Colonic mucosa (tissue), 4 donors: ENCODE measurements around the gene SGSH. TPM values are rescaled to one million over a fixed set of nuclear protein-coding genes. Genes with fewer than 3 reads are reported as not detected.

Source experiments
- DNase-seq: peaks from one replicate; pipeline ENCODE4 v3.0.0-alpha.2; 2020
- H3K27ac ChIP-seq: fragments of 200-600 bp; one replicate; pipeline ENCODE4 v1.8.0; 2021
- H3K27me3 ChIP-seq: fragments of 200-600 bp; one replicate; pipeline ENCODE4 v1.8.0; 2021
- H3K36me3 ChIP-seq: fragments of 200-600 bp; one replicate; pipeline ENCODE4 v1.8.0; 2021
- H3K4me1 ChIP-seq: fragments of 200-600 bp; one replicate; pipeline ENCODE4 v1.8.0; 2021; ENCODE audit warnings: mild to moderate bottlenecking
- H3K4me3 ChIP-seq: fragments of 200-600 bp; one replicate; pipeline ENCODE4 v1.8.0; 2021
- H3K9ac ChIP-seq, 2 donors: one replicate each; pipeline ENCODE4 v1.7.0; 2013; ENCODE audit warnings: control low read depth in 2 of 2, low read depth in 2 of 2, low read length in 2 of 2
- H3K9me3 ChIP-seq: fragments of 200-600 bp; one replicate; pipeline ENCODE4 v1.8.0; 2021
- intact Hi-C: fragments of 100-400 bp; cut with DNase I; formaldehyde crosslinking; loops from one replicate; pipeline ENCODE4 v1.14.1; 2022
- total RNA-seq, 2 donors: library from RNA; stranded (reverse); fragmentation: NEBNext Ultra II Directional in 1 of 2; extraction: Animal tissue kit (Norgen Biotek cat#: 25700) in 1 of 2; gene quantifications; one replicate each; pipeline ENCODE4 v1.2.1, GENCODE V29; 2021
- TF ChIP-seq, protein P1 (sequence below): fragments of 200-600 bp; IDR thresholded peaks from one replicate; pipeline ENCODE4 v1.8.0; 2022; ENCODE audit warnings: antibody characterized with exemption, mild to moderate bottlenecking
- donor health status: healthy.
- donor health status: DM: no; HTN: no; CAD: no.
- donor health status: DM: no; HTN: no; CAD: no.

The SGSH gene
- total RNA-seq, 2 donors from 2014 or later, result 40.3 to 43.1 TPM

DNA sequence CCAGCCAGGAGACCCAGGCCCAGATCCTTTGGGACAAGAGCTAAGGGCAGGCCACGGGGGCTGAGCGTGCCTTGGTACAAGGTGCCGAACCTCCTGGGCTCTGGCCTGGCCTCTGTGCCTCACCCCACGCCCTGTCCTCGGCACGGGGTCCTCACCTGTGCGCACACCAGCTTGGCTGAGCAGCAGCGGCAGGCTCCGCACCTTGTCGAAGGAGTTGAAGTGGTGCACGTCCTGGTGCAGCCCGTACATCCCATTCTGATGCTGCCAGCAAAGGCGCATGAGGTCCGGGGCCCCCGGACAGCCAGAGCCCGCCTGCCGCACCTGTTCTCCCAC, 5.3 kb downstream of the SGSH start:
- Histone ChIP-seq H3K9ac (no peak overlapping the region), H3K27me3 (no peaks in the 10 kb centered on the region), H3K9me3 (no peaks in the 10 kb centered on the region), H3K4me3 (no peak overlapping the region), H3K27ac (no peak overlapping the region), H3K4me1 (peaks cover 3% of the 10 kb centered on the region), H3K36me3 (no peaks in the 10 kb centered on the region)
- TF ChIP-seq, protein P1, sequence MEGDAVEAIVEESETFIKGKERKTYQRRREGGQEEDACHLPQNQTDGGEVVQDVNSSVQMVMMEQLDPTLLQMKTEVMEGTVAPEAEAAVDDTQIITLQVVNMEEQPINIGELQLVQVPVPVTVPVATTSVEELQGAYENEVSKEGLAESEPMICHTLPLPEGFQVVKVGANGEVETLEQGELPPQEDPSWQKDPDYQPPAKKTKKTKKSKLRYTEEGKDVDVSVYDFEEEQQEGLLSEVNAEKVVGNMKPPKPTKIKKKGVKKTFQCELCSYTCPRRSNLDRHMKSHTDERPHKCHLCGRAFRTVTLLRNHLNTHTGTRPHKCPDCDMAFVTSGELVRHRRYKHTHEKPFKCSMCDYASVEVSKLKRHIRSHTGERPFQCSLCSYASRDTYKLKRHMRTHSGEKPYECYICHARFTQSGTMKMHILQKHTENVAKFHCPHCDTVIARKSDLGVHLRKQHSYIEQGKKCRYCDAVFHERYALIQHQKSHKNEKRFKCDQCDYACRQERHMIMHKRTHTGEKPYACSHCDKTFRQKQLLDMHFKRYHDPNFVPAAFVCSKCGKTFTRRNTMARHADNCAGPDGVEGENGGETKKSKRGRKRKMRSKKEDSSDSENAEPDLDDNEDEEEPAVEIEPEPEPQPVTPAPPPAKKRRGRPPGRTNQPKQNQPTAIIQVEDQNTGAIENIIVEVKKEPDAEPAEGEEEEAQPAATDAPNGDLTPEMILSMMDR, result no peak
- intact Hi-C loops, result no loop called here
- DNase-seq, result no peak

GRCh38 chr17:80214012-80214877, 5.9 kb downstream of the SGSH start:
- Histone ChIP-seq H3K36me3 (no peaks in the 10 kb centered on the region), H3K27ac (no peak overlapping the region), H3K4me1 (peaks cover 2% of the 10 kb centered on the region), H3K9me3 (no peaks in the 10 kb centered on the region), H3K9ac (no peak overlapping the region), H3K4me3 (no peak overlapping the region), H3K27me3 (no peaks in the 10 kb centered on the region)
- DNase-seq, result no peak
- intact Hi-C loops, result no loop called here
- TF ChIP-seq, protein P1, result no peak

DNA sequence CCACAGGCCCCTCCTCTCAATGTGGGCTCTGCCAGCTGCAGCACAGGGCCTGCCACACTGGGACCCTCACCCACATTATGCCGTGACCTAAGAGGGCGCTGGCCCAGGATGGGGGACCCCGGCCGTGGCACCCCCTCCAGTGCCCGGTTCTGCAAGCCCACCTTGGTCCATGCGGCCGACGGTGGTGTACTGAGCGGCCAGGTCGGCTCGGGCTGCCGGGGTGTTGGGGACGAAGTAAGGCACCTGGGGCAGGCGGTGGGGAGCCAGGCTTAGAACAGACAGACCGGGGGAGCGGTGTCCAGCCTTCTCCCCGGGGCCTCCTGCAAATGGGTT, 6.5 kb downstream of the SGSH start:
- TF ChIP-seq, protein P1, result no peak
- Histone ChIP-seq H3K27ac (no peak overlapping the region), H3K9ac (no peak overlapping the region), H3K36me3 (no peaks in the 10 kb centered on the region), H3K4me1 (no peaks in the 10 kb centered on the region), H3K9me3 (no peaks in the 10 kb centered on the region), H3K27me3 (no peaks in the 10 kb centered on the region), H3K4me3 (no peak overlapping the region)
- no peak for DNase-seq
- intact Hi-C loops, result no loop called here

DNA sequence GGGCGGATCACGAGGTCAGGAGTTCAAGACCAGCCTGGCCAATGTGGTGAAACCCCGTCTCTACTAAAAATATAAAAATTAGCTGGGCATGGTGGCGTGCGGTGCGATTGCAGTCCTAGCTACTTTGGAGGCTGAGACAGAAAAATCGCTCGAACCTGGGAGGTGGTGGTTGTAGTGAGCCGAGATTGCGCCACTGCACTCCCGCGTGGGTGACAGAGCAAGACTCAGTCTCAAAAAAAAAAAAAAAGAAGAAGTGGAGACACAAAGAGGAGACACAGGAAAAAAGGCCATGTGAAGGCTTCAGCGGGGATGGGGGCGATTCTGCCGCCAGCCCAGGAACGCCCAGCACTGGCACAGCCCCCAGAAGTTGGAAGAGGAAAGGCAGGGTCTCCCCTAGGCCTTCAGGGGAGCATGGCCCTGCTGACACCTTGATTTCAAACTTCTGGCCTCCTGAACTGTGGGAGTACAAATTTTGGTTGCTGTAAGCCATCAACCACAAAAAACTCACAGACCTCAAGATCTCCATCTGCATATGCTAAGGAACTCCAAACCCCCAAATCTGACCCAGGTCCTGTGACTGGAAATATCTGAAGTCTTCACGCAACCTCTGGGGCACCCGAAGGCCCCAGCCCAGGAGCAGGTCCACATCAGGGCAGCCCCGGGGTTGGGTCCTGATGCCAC, 7.0 kb downstream of the SGSH start:
- no peak overlapping the region for H3K27ac ChIP-seq

GRCh38 chr17:80212511-80212910, 7.6 kb downstream of the SGSH start:
- Histone ChIP-seq H3K27me3 (no peaks in the 10 kb centered on the region), H3K36me3 (no peaks in the 10 kb centered on the region), H3K27ac (no peak overlapping the region), H3K4me3 (no peak overlapping the region), H3K9ac (no peak overlapping the region), H3K9me3 (no peaks in the 10 kb centered on the region), H3K4me1 (no peaks in the 10 kb centered on the region)
- intact Hi-C loops, result no loop called here
- DNase-seq, result no peak
- TF ChIP-seq, protein P1, result no peak

More for the DNA sequence above, 7.0 kb downstream of the SGSH start:
- TF ChIP-seq, protein P1, result no peak
- no peaks in the 10 kb centered on the region for H3K4me1 ChIP-seq
- H3K27me3 ChIP-seq, result no peaks in the 10 kb centered on the region
- no peak overlapping the region for H3K4me3 ChIP-seq
- H3K9me3 ChIP-seq, result no peaks in the 10 kb centered on the region
- DNase-seq, result no peak
- no peak overlapping the region for H3K9ac ChIP-seq
- no peaks in the 10 kb centered on the region for H3K36me3 ChIP-seq
- intact Hi-C loops, result no loop called here
